Lower lobe of right lung (tissue), 2 donors: ENCODE data around the gene RBMS1. TPM values are rescaled to one million over a fixed set of nuclear protein-coding genes. Genes with fewer than 3 reads are reported as not detected.

Source experiments
- ATAC-seq, 2 donors: fragments of 200-7000 bp; cut with Tn5 transposase; one replicate each; pipeline ENCODE4 v1.9.1; 2020 to 2022; ENCODE audit warnings: mild to moderate bottlenecking in 2 of 2, moderate library complexity in 2 of 2
- DNase-seq: peaks from one replicate; pipeline ENCODE4 v3.0.0-alpha.2; 2020
- H3K27ac ChIP-seq: fragments of 200-600 bp; one replicate; pipeline ENCODE4 v1.8.0; 2022
- H3K27me3 ChIP-seq: fragments of 200-600 bp; one replicate; pipeline ENCODE4 v1.8.0; 2022; ENCODE audit warnings: low read depth
- H3K36me3 ChIP-seq: fragments of 200-600 bp; one replicate; pipeline ENCODE4 v1.8.0; 2022; ENCODE audit warnings: mild to moderate bottlenecking
- H3K4me1 ChIP-seq: fragments of 200-600 bp; one replicate; pipeline ENCODE4 v1.8.0; 2022
- H3K4me3 ChIP-seq: fragments of 200-600 bp; one replicate; pipeline ENCODE4 v1.8.0; 2022; ENCODE audit warnings: mild to moderate bottlenecking
- H3K9me3 ChIP-seq: fragments of 200-600 bp; one replicate; pipeline ENCODE4 v1.8.0; 2022
- CTCF ChIP-seq: fragments of 200-600 bp; IDR thresholded peaks from one replicate; pipeline ENCODE4 v1.8.0; 2022; ENCODE audit warnings: antibody characterized with exemption, mild to moderate bottlenecking
- intact Hi-C: fragments of 100-400 bp; cut with DNase I; formaldehyde crosslinking; loops from one replicate; pipeline ENCODE4 v1.11.0; 2022
- total RNA-seq: library from RNA; stranded (reverse); fragmentation: NEBNext Ultra II Directional; extraction: Animal tissue kit (Norgen Biotek cat#: 25700); gene quantifications from one replicate; pipeline ENCODE4 v1.2.1, GENCODE V29; 2021
- donor health status: DM: no; HTN: yes; CAD: no; lungs with severe emphysema.

Gene RBMS1
- total RNA-seq, 1 donor from 2014 or later = 95.3 TPM

- peaks cover 48% of the 10 kb centered on the region for H3K36me3 ChIP-seq
- DNase-seq = no peak
- peaks cover 44% of the 10 kb centered on the region for H3K4me1 ChIP-seq
- H3K27me3 ChIP-seq = no peaks in the 10 kb centered on the region
- intact Hi-C loops = no loop called here
- no peak overlapping the region for H3K27ac ChIP-seq
- ATAC-seq = no peak
- H3K9me3 ChIP-seq = no peaks in the 10 kb centered on the region
- no peak for TF ChIP-seq CTCF
- no peak overlapping the region for H3K4me3 ChIP-seq
These were observed 204.5 kb downstream of the RBMS1 start for GRCh38 chr2:160289126-160289525.

GRCh38 chr2:160288324-160288723 is 205.3 kb downstream of the RBMS1 start:
- Histone ChIP-seq H3K4me3 (no peak overlapping the region), H3K27ac (no peak overlapping the region), H3K36me3 (peaks cover 51% of the 10 kb centered on the region), H3K9me3 (no peaks in the 10 kb centered on the region), H3K4me1 (peaks cover 39% of the 10 kb centered on the region), H3K27me3 (no peaks in the 10 kb centered on the region)
- intact Hi-C loops = no loop called here
- ATAC-seq = no peak
- no peak for TF ChIP-seq CTCF
- no peak for DNase-seq

GRCh38 chr2:160287476-160287875 is 206.1 kb downstream of the RBMS1 start:
- TF ChIP-seq CTCF = no peak

GRCh38 chr2:160286551-160286950 is 207.1 kb downstream of the RBMS1 start:
- no peak overlapping the region for H3K4me3 ChIP-seq
- H3K36me3 ChIP-seq = peaks cover 60% of the 10 kb centered on the region
- TF ChIP-seq CTCF = no peak
- ATAC-seq (no peak), DNase-seq (no peak)
- H3K27ac ChIP-seq = no peak overlapping the region
- H3K4me1 ChIP-seq = peaks cover 24% of the 10 kb centered on the region
- H3K27me3 ChIP-seq = no peaks in the 10 kb centered on the region
- H3K9me3 ChIP-seq = no peaks in the 10 kb centered on the region
- intact Hi-C loops = no loop called here

More at GRCh38 chr2:160287476-160287875, 206.1 kb downstream of the RBMS1 start:
- Histone ChIP-seq H3K36me3 (peaks cover 55% of the 10 kb centered on the region), H3K27me3 (no peaks in the 10 kb centered on the region), H3K4me3 (no peak overlapping the region), H3K27ac (no peak overlapping the region), H3K9me3 (no peaks in the 10 kb centered on the region), H3K4me1 (peaks cover 31% of the 10 kb centered on the region)
- ATAC-seq (no peak), DNase-seq (no peak)
- intact Hi-C loops = no loop called here

GRCh38 chr2:160283675-160284074 is 209.9 kb downstream of the RBMS1 start:
- no peak for TF ChIP-seq CTCF
- peaks cover 87% of the 10 kb centered on the region for H3K36me3 ChIP-seq
- H3K27ac ChIP-seq = no peak overlapping the region

GRCh38 chr2:160282063-160282580 is 211.5 kb downstream of the RBMS1 start:
- Histone ChIP-seq H3K4me3 (no peak overlapping the region), H3K27me3 (no peaks in the 10 kb centered on the region), H3K9me3 (no peaks in the 10 kb centered on the region), H3K36me3 (peaks cover 98% of the 10 kb centered on the region), H3K4me1 (peaks cover 21% of the 10 kb centered on the region), H3K27ac (peak overlapping the region; percentile 27)
- intact Hi-C loops = no loop called here
- DNase-seq (no peak), ATAC-seq (peak in 1 of 2 donors; percentile 26)
- no peak for TF ChIP-seq CTCF

More at GRCh38 chr2:160283675-160284074, 209.9 kb downstream of the RBMS1 start:
- Histone ChIP-seq H3K4me1 (peaks cover 20% of the 10 kb centered on the region), H3K9me3 (no peaks in the 10 kb centered on the region), H3K4me3 (no peak overlapping the region), H3K27me3 (no peaks in the 10 kb centered on the region)
- ATAC-seq (no peak), DNase-seq (no peak)
- intact Hi-C loops = no loop called here
